ENCODE data around the gene HIGD1C. TPM values are rescaled to one million over a fixed set of nuclear protein-coding genes. Genes with fewer than 3 reads are reported as not detected.
"Not testable (repeated sequence)": the region's sequence is repeated elsewhere in the genome, so short reads cannot be mapped to it uniquely, and the experiment has no call there.

HIGD1C gene
- total RNA-seq, 1 donor from 2014 or later, result not detected

DNA sequence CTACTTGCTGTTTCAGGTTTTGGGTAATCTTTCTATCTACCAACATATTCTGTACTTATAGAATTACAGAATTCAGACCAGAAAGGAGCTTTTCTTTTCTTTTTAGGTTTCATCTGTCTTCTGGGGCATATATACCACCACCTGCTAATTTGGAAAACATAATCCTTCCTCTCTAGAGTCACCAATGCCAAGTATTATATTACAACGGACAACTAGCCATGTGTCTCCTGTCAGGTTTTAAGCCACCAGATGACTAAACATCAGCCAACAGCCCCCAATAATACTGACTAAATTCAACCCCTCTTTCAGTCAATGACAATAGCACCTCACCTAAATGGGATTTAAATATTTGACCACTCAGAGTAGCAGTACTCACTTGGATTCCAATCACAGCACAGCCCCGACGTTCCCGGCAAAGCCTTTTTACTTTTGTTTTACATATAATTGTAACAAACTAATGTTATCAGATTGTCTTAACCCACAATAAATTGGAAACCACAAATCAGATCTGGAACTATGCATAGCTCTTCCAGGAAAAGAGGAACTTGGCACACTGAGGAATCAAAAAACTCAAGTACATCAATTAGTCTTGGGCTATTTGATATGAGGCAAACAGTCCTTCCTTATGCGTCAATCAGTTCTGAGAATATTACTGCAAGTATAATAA is 60.4 kb downstream of the HIGD1C start:
- Mint-ChIP-seq H3K9me3 (no peaks in the 10 kb centered on the region), H3K4me3 (no peak overlapping the region), H3K27me3 (no peaks in the 10 kb centered on the region), H3K27ac (no peak overlapping the region), H3K4me1 (peaks cover 14% of the 10 kb centered on the region), H3K36me3 (ENCODE audit: low read depth) (peaks cover 7% of the 10 kb centered on the region)
- no peak for DNase-seq
- TF ChIP-seq, protein P1, sequence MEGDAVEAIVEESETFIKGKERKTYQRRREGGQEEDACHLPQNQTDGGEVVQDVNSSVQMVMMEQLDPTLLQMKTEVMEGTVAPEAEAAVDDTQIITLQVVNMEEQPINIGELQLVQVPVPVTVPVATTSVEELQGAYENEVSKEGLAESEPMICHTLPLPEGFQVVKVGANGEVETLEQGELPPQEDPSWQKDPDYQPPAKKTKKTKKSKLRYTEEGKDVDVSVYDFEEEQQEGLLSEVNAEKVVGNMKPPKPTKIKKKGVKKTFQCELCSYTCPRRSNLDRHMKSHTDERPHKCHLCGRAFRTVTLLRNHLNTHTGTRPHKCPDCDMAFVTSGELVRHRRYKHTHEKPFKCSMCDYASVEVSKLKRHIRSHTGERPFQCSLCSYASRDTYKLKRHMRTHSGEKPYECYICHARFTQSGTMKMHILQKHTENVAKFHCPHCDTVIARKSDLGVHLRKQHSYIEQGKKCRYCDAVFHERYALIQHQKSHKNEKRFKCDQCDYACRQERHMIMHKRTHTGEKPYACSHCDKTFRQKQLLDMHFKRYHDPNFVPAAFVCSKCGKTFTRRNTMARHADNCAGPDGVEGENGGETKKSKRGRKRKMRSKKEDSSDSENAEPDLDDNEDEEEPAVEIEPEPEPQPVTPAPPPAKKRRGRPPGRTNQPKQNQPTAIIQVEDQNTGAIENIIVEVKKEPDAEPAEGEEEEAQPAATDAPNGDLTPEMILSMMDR (IDR thresholded peaks at IDR 0.05), result no peak
- ChIA-PET POLR2A (no interaction called here), CTCF (interaction anchor here (0.6 kb wide), 1 partner anchor 398 kb away, joined by 3 read pairs; no protein-coding TSS in a partner anchor)
- ATAC-seq (ENCODE audit: low read depth), result no peak
- intact Hi-C loops (cut with micrococcal nuclease), result no loop called here

DNA sequence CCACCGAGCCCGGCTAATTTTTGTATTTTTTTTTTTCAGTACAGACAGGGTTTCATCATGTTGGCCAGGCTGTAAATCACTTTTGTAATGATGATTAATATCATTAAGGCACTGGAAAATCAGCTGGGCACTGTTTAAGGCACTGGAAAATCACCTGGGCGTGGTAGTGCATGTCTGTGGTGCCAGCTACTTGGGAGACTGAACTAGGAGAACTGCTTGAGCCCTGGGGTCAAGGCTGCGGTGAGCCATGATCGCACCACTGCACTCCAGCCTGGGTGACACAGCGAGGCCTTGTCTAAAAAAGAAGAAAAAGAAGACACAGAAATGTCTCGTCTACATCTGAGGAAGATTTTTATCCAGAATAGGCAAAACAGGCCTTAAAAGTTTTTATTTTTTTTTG is 61.1 kb downstream of the HIGD1C start:
- POLR2A ChIA-PET, result no interaction called here
- H3K4me3 Mint-ChIP-seq, result no peak overlapping the region
- intact Hi-C loops (cut with micrococcal nuclease), result no loop called here
- ATAC-seq (ENCODE audit: low read depth) (no peak), DNase-seq (no peak)
- CTCF ChIA-PET, result no interaction called here
- TF ChIP-seq, protein P1 (IDR thresholded peaks at IDR 0.05), result no peak
- no peaks in the 10 kb centered on the region for H3K27me3 Mint-ChIP-seq
- no peak overlapping the region for H3K27ac Mint-ChIP-seq
- no peaks in the 10 kb centered on the region for H3K9me3 Mint-ChIP-seq
- H3K4me1 Mint-ChIP-seq, result peaks cover 12% of the 10 kb centered on the region
- H3K36me3 Mint-ChIP-seq (ENCODE audit: low read depth), result peaks cover 3% of the 10 kb centered on the region

DNA sequence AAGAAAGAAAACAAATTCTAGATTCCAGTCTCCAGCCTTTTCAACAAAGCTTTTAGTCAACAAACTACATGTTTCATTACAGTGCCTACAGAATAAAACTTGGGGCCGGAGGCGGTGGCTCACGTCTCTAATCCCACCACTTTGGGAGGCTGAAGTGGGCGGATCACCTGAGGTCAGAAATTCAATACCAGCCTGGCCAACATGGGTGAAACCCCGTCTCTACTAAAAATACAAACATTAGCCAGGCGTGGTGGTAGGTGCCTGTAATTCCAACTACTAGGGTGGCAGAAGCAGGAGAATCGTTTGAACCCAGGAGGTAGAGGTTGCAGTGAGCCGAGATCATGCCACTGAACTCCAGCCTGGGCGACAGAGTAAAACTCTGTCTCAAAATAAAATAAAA is 62.1 kb downstream of the HIGD1C start:
- CTCF ChIA-PET; DNase-seq; intact Hi-C loops (cut with micrococcal nuclease); POLR2A ChIA-PET; ATAC-seq (ENCODE audit: low read depth); H3K4me1 Mint-ChIP-seq; H3K4me3 Mint-ChIP-seq; H3K9me3 Mint-ChIP-seq; H3K27me3 Mint-ChIP-seq; H3K27ac Mint-ChIP-seq; H3K36me3 Mint-ChIP-seq (ENCODE audit: low read depth): not testable (repeated sequence)

DNA sequence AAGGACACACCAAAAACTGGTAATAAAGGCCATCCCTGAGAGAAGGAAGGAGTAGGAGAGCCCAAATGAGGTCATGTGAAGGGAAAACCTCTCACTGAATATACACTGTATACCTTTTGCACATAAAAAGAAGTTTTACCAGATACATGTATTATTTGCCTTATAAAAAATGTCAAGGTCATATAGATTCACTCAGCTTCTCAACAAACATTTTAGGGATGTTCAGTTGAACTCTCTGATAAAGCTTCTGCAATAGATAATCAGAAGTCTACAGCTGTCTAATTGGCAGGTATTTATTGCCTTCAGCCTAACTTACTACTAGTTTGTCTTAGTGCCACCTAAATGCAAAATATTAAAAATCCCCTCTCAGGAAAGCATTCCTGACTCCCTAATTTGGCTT is 65.1 kb downstream of the HIGD1C start:
- DNase-seq (no peak), ATAC-seq (ENCODE audit: low read depth) (no peak)
- Mint-ChIP-seq H3K4me3 (no peak overlapping the region), H3K9me3 (no peaks in the 10 kb centered on the region), H3K27ac (no peak overlapping the region), H3K36me3 (ENCODE audit: low read depth) (no peaks in the 10 kb centered on the region), H3K4me1 (peaks cover 11% of the 10 kb centered on the region), H3K27me3 (no peaks in the 10 kb centered on the region)
- TF ChIP-seq, protein P1 (IDR thresholded peaks at IDR 0.05), result no peak
- POLR2A ChIA-PET, result interaction anchor here (0.6 kb wide), 1 partner anchor 118 kb away, joined by 3 read pairs; no protein-coding TSS in a partner anchor
- intact Hi-C loops (cut with micrococcal nuclease), result no loop called here
- CTCF ChIA-PET, result no interaction called here

DNA sequence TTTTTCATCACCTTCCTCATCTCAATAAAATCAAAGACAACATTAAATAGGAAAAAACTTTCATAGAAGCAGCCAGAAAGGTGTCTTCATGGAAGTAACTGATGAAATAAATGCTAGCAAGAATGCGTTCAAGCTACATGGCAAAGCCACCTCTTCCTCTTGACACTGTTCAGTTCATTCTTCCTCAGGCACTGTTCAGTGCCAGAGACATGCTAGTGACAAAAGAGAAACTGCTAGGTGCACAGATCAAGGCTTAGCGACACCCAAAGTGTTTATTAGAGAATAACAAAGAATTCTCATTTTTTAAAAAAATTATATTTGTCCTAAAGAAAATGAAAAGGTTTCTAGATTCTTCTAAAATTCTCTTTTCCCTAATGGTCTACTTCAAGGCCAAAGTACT is 66.6 kb downstream of the HIGD1C start:
- Mint-ChIP-seq H3K36me3 (ENCODE audit: low read depth) (no peaks in the 10 kb centered on the region), H3K4me3 (no peak overlapping the region), H3K4me1 (peaks cover 18% of the 10 kb centered on the region), H3K27me3 (no peaks in the 10 kb centered on the region), H3K27ac (no peak overlapping the region), H3K9me3 (no peaks in the 10 kb centered on the region)
- CTCF ChIA-PET, result no interaction called here
- intact Hi-C loops (cut with micrococcal nuclease), result no loop called here
- TF ChIP-seq, protein P1 (IDR thresholded peaks at IDR 0.05), result no peak
- POLR2A ChIA-PET, result interaction anchor here (0.7 kb wide), 2 partner anchors 795 to 888 kb away, joined by 3 to 8 read pairs; no protein-coding TSS in a partner anchor
- DNase-seq (no peak), ATAC-seq (ENCODE audit: low read depth) (no peak)

DNA sequence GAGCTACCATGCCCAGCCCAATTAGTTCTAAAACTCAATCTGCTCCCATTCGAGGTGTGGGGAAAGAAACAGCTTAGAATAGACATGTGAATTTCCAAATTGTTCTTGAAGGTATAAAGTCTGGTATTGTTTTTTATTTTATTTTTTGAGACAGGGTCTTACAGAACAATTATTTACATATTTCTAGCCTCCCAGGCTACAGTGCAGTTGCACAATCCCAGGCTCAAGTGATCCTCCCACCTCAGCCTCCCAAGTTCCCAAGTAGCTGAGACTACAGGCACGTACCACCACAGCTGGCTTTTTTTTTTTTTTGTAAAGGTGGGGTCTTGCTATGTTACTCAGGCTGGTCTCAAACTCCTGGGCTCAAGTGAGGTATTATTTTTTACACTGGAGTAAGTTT is 67.6 kb downstream of the HIGD1C start:
- Mint-ChIP-seq H3K36me3 (ENCODE audit: low read depth) (no peaks in the 10 kb centered on the region), H3K9me3 (no peaks in the 10 kb centered on the region), H3K4me1 (peaks cover 28% of the 10 kb centered on the region), H3K4me3 (no peak overlapping the region), H3K27ac (no peak overlapping the region), H3K27me3 (no peaks in the 10 kb centered on the region)
- CTCF ChIA-PET, result no interaction called here
- intact Hi-C loops (cut with micrococcal nuclease), result no loop called here
- ATAC-seq (ENCODE audit: low read depth) (no peak), DNase-seq (no peak)
- POLR2A ChIA-PET, result no interaction called here
- TF ChIP-seq, protein P1 (IDR thresholded peaks at IDR 0.05), result no peak

Measured in activated B cell treated with CpG ODN at 0.5 μM for 24 hours (primary cell).